GM19193 (cell line): ENCODE data around the gene NPRL2.

ENCODE experiments used
- POLR2A ChIP-seq: IDR thresholded peaks from 4 replicates; pipeline ENCODE4 v1.6.1; 2011; ENCODE audit not compliant: insufficient read depth, insufficient read length; ENCODE audit errors: extremely low read depth

Gene NPRL2

GRCh38 chr3:50350527-50351322 lies at the start of gene NPRL2, which contains the start of gene CYB561D2:
Gene NPRL2 (minus strand): TSS chr3:50350775. CDS start chr3:50350652, 123 bp downstream.
Gene CYB561D2 (plus strand): TSS chr3:50350862. CDS start chr3:50351434, 572 bp downstream.
- TF ChIP-seq POLR2A: peak; percentile 96

- no peak for TF ChIP-seq POLR2A
Measured at GRCh38 chr3:50396502-50396901, 45.9 kb upstream of the NPRL2 start.

GRCh38 chr3:50395070-50395860 lies 44.7 kb upstream of the NPRL2 start:
- TF ChIP-seq POLR2A: no peak

GRCh38 chr3:50393061-50393460 lies 42.5 kb upstream of the NPRL2 start:
- no peak for TF ChIP-seq POLR2A

- TF ChIP-seq POLR2A: no peak
Measured at GRCh38 chr3:50392101-50392715, 41.6 kb upstream of the NPRL2 start.

- no peak for TF ChIP-seq POLR2A
Measured at GRCh38 chr3:50390508-50391224, 40.1 kb upstream of the NPRL2 start.

GRCh38 chr3:50389414-50389767 lies 38.8 kb upstream of the NPRL2 start:
- TF ChIP-seq POLR2A: no peak

- no peak for TF ChIP-seq POLR2A
Measured at GRCh38 chr3:50388720-50389413, 38.3 kb upstream of the NPRL2 start.

- no peak for TF ChIP-seq POLR2A
Measured at GRCh38 chr3:50388016-50388719, 37.6 kb upstream of the NPRL2 start.

GRCh38 chr3:50385754-50386153 lies 35.2 kb upstream of the NPRL2 start:
- no peak for TF ChIP-seq POLR2A

GRCh38 chr3:50383750-50384149 lies 33.2 kb upstream of the NPRL2 start:
- TF ChIP-seq POLR2A: no peak

- no peak for TF ChIP-seq POLR2A
Measured at GRCh38 chr3:50382722-50383121, 32.1 kb upstream of the NPRL2 start.

GRCh38 chr3:50381383-50381782 lies 30.8 kb upstream of the NPRL2 start:
- TF ChIP-seq POLR2A: no peak

GRCh38 chr3:50380405-50381085 lies 30.0 kb upstream of the NPRL2 start:
- no peak for TF ChIP-seq POLR2A

GRCh38 chr3:50378757-50379156 lies 28.2 kb upstream of the NPRL2 start:
- no peak for TF ChIP-seq POLR2A
